NB4 (cell line): ENCODE data around the gene GPRIN3.

Experiments used
- CTCF ChIP-seq: IDR thresholded peaks from one replicate; pipeline ENCODE4 v1.5.1; 2012; ENCODE audit warnings: low read depth, low read length
- MAX ChIP-seq: IDR thresholded peaks from 2 replicates; pipeline ENCODE4 v1.6.1; 2011; ENCODE audit warnings: low read depth, low read length
- MYC ChIP-seq: IDR thresholded peaks from 2 replicates; pipeline ENCODE4 v1.6.1; 2011; ENCODE audit warnings: low read depth, low read length
- POLR2A ChIP-seq: IDR thresholded peaks from 2 replicates; pipeline ENCODE4 v1.6.1; 2011; ENCODE audit warnings: mild to moderate bottlenecking; ENCODE audit not compliant: insufficient read length; ENCODE audit errors: extremely low read depth

- no peak for TF ChIP-seq CTCF
- no peak for TF ChIP-seq MYC
- no peak for TF ChIP-seq POLR2A
- TF ChIP-seq MAX = no peak
Measured at GRCh38 chr4:89253311-89253710, 54.3 kb downstream of the GPRIN3 start.
